ENCODE data around the gene PANX1.

DNA sequence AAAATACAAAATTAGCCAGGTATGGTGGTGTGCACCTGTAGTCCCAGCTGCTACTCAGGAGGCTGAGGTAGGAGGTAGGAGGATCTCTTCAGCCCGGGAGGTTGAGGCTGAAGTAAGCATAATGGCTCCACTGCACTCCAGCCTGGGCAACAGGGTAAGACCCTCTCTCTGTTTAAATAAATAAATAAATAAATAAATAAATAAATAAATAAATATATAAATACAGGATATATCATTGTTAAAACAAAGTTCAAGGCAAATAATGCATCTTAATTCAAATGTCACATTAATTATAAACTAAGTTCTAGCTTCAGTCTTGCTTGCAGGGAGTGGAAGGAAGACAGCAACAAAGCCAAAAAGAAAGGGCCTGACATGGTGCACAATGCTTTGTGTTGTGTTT, 44.5 kb upstream of the PANX1 start:
- TF ChIP-seq, protein P1, sequence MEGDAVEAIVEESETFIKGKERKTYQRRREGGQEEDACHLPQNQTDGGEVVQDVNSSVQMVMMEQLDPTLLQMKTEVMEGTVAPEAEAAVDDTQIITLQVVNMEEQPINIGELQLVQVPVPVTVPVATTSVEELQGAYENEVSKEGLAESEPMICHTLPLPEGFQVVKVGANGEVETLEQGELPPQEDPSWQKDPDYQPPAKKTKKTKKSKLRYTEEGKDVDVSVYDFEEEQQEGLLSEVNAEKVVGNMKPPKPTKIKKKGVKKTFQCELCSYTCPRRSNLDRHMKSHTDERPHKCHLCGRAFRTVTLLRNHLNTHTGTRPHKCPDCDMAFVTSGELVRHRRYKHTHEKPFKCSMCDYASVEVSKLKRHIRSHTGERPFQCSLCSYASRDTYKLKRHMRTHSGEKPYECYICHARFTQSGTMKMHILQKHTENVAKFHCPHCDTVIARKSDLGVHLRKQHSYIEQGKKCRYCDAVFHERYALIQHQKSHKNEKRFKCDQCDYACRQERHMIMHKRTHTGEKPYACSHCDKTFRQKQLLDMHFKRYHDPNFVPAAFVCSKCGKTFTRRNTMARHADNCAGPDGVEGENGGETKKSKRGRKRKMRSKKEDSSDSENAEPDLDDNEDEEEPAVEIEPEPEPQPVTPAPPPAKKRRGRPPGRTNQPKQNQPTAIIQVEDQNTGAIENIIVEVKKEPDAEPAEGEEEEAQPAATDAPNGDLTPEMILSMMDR (conservative IDR thresholded peaks at IDR 0.05; ENCODE audit: low read depth, low read length): no peak
- no peak for TF ChIP-seq EZH2 (IDR thresholded peaks at IDR 0.05; ENCODE audit: low read length, unreplicated experiment)
